IMR-90 (cell line): ENCODE results near the gene PDE4B.

ENCODE experiments used
- BHLHE40 ChIP-seq: fragments of 150-350 bp; IDR thresholded peaks from 2 replicates; pipeline ENCODE4 v1.6.1; 2016; ENCODE audit warnings: mild to moderate bottlenecking, low read depth, low read length
- CTCF ChIP-seq: conservative IDR thresholded peaks from 2 replicates; pipeline ENCODE4 v1.5.1; 2012; ENCODE audit warnings: mild to moderate bottlenecking, low read depth, low read length, improper control_type of control experiment
- ELK1 ChIP-seq: fragments of 150-350 bp; IDR thresholded peaks from 2 replicates; pipeline ENCODE4 v1.6.1; 2016; ENCODE audit warnings: low read depth, mild to moderate bottlenecking, low read length, moderate library complexity, borderline replicate concordance
- MAZ ChIP-seq: IDR thresholded peaks from 2 replicates; pipeline ENCODE4 v1.6.1; 2012; ENCODE audit warnings: low read depth, mild to moderate bottlenecking, low read length, improper control_type of control experiment, moderate library complexity, borderline replicate concordance
- POLR2A ChIP-seq: IDR thresholded peaks from 2 replicates; pipeline ENCODE4 v1.6.1; 2012; ENCODE audit warnings: mild to moderate bottlenecking, low read depth, low read length
- RAD21 ChIP-seq: IDR thresholded peaks from 2 replicates; pipeline ENCODE4 v1.6.1; 2012; ENCODE audit warnings: low read length, improper control_type of control experiment
- RFX5 ChIP-seq: IDR thresholded peaks from 2 replicates; pipeline ENCODE4 v1.8.0; 2012; ENCODE audit warnings: low read depth, mild to moderate bottlenecking, low read length, moderate library complexity

- TF ChIP-seq CTCF = no peak
- TF ChIP-seq MAZ = no peak
- no peak for TF ChIP-seq ELK1
- no peak for TF ChIP-seq BHLHE40
- TF ChIP-seq RFX5 = no peak
- no peak for TF ChIP-seq RAD21
- no peak for TF ChIP-seq POLR2A
Measured at GRCh38 chr1:66025188-66025587, 232.5 kb downstream of the PDE4B start.
